DND-41 (cell line): ENCODE measurements around the gene LRRC8D.

Experiments used
- ATAC-seq: fragments of 200-7000 bp; cut with Tn5 transposase; 3 replicates; pipeline ENCODE4 v1.9.1; 2021; ENCODE audit warnings: low read depth; ENCODE audit not compliant: insufficient read depth
- DNase-seq: peaks from one replicate; pipeline ENCODE4 v3.0.0-alpha.2; 2020
- H2AFZ ChIP-seq: 2 replicates; pipeline ENCODE4 v1.6.0; 2012; ENCODE audit warnings: low read depth, low read length
- H3K27ac ChIP-seq: 2 replicates; pipeline ENCODE4 v1.5.1; 2012; ENCODE audit warnings: low read length, inconsistent platforms
- H3K27me3 ChIP-seq: fragments of 200-600 bp; sonication (generic); 2 replicates; pipeline ENCODE4 v1.6.0; 2012; ENCODE audit warnings: low read length, mild to moderate bottlenecking, inconsistent platforms; ENCODE audit not compliant: insufficient read depth, poor library complexity
- H3K36me3 ChIP-seq: 2 replicates; pipeline ENCODE4 v1.5.1; 2012; ENCODE audit warnings: low read length, inconsistent platforms; ENCODE audit not compliant: insufficient read depth
- H3K4me1 ChIP-seq: 2 replicates; pipeline ENCODE4 v1.5.1; 2012; ENCODE audit warnings: mild to moderate bottlenecking, low read length; ENCODE audit not compliant: insufficient read depth
- H3K4me2 ChIP-seq: 2 replicates; pipeline ENCODE4 v1.6.0; 2012; ENCODE audit warnings: mild to moderate bottlenecking, moderate library complexity, low read length, inconsistent platforms; ENCODE audit not compliant: insufficient read depth
- H3K4me3 ChIP-seq, 2 experiments: fragments of 200-600 bp in 1 of 2; shearing (Covaris generic) in 1 of 2; 2 replicates each; pipeline ENCODE4 v1.5.1; 2012 to 2016; ENCODE audit warnings: inconsistent platforms in 2 of 2, low read length in 2 of 2, mild to moderate bottlenecking in 2 of 2, low read depth in 1 of 2, moderate library complexity in 1 of 2
- H3K79me2 ChIP-seq: 2 replicates; pipeline ENCODE4 v1.6.0; 2012; ENCODE audit warnings: low read length, inconsistent platforms; ENCODE audit not compliant: insufficient read depth
- H3K9ac ChIP-seq: 2 replicates; pipeline ENCODE4 v1.6.0; 2012; ENCODE audit warnings: low read depth, mild to moderate bottlenecking, inconsistent platforms, low read length, moderate library complexity
- H3K9me3 ChIP-seq: 2 replicates; pipeline ENCODE4 v1.5.1; 2012; ENCODE audit warnings: low read length, moderate library complexity, mild to moderate bottlenecking, inconsistent platforms; ENCODE audit not compliant: insufficient read depth, severe bottlenecking
- H4K20me1 ChIP-seq: 2 replicates; pipeline ENCODE4 v1.6.0; 2012; ENCODE audit warnings: low read length; ENCODE audit not compliant: insufficient read depth
- EZH2 ChIP-seq: IDR thresholded peaks from 3 replicates; pipeline ENCODE4 v1.6.1; 2012; ENCODE audit warnings: borderline replicate concordance, low read depth, mild to moderate bottlenecking, moderate library complexity, low read length, inconsistent platforms; ENCODE audit not compliant: severe bottlenecking
- TF ChIP-seq, protein P1 (sequence below): IDR thresholded peaks from 2 replicates; pipeline ENCODE4 v1.5.1; 2012; ENCODE audit warnings: borderline replicate concordance, low read length, moderate library complexity, mild to moderate bottlenecking; ENCODE audit not compliant: poor library complexity, severe bottlenecking; ENCODE audit errors: extremely low read depth

Gene LRRC8D

GRCh38 chr1:89948722-89949345 lies 128.0 kb downstream of the LRRC8D start:
- H3K9me3 ChIP-seq: no peaks in the 10 kb centered on the region
- H3K36me3 ChIP-seq: no peaks in the 10 kb centered on the region
- TF ChIP-seq EZH2: no peak
- TF ChIP-seq, protein P1, sequence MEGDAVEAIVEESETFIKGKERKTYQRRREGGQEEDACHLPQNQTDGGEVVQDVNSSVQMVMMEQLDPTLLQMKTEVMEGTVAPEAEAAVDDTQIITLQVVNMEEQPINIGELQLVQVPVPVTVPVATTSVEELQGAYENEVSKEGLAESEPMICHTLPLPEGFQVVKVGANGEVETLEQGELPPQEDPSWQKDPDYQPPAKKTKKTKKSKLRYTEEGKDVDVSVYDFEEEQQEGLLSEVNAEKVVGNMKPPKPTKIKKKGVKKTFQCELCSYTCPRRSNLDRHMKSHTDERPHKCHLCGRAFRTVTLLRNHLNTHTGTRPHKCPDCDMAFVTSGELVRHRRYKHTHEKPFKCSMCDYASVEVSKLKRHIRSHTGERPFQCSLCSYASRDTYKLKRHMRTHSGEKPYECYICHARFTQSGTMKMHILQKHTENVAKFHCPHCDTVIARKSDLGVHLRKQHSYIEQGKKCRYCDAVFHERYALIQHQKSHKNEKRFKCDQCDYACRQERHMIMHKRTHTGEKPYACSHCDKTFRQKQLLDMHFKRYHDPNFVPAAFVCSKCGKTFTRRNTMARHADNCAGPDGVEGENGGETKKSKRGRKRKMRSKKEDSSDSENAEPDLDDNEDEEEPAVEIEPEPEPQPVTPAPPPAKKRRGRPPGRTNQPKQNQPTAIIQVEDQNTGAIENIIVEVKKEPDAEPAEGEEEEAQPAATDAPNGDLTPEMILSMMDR: no peak
- no peak overlapping the region for H3K4me3 ChIP-seq
- no peaks in the 10 kb centered on the region for H3K27me3 ChIP-seq
- no peaks in the 10 kb centered on the region for H4K20me1 ChIP-seq
- H3K4me2 ChIP-seq: no peak overlapping the region
- no peak for DNase-seq
- no peak for ATAC-seq
- H3K9ac ChIP-seq: no peak overlapping the region
- no peaks in the 10 kb centered on the region for H3K79me2 ChIP-seq
- no peak overlapping the region for H2AFZ ChIP-seq
- H3K27ac ChIP-seq: no peak overlapping the region
- H3K4me1 ChIP-seq: peaks cover 16% of the 10 kb centered on the region

GRCh38 chr1:89949991-89950624 lies 129.3 kb downstream of the LRRC8D start:
- ATAC-seq: no peak
- Histone ChIP-seq H3K9ac (no peak overlapping the region), H3K79me2 (no peaks in the 10 kb centered on the region), H3K4me2 (no peak overlapping the region), H2AFZ (no peak overlapping the region), H3K4me1 (peaks cover 26% of the 10 kb centered on the region), H3K9me3 (no peaks in the 10 kb centered on the region), H4K20me1 (no peaks in the 10 kb centered on the region), H3K36me3 (no peaks in the 10 kb centered on the region), H3K27ac (no peak overlapping the region), H3K4me3 (no peak overlapping the region), H3K27me3 (no peaks in the 10 kb centered on the region)
- TF ChIP-seq, protein P1: no peak
- TF ChIP-seq EZH2: no peak
- no peak for DNase-seq

DNA sequence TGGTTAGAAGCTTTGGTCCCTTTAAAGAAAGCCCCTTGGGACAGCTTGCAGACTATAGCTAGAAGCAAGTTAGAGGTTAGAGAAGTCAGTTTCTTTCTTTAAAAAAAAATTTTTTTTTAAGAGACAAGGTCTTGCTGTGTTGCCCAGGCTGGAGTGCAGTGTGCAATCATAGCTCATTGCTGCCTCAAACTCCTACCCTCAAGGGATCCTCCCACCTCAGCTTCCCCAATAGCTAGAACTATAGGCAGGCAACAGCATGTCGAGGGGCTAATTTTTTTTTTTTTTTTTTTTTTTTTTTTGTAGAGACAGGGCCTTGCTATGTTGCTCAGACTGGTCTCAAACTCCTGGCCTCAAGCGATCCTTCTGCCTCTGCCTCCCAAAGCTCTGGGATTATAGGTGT lies 129.9 kb downstream of the LRRC8D start:
- no peaks in the 10 kb centered on the region for H3K9me3 ChIP-seq
- no peaks in the 10 kb centered on the region for H4K20me1 ChIP-seq
- no peaks in the 10 kb centered on the region for H3K79me2 ChIP-seq
- H3K36me3 ChIP-seq: no peaks in the 10 kb centered on the region
- DNase-seq (no peak), ATAC-seq (no peak)
- no peak overlapping the region for H3K4me3 ChIP-seq
- no peak overlapping the region for H2AFZ ChIP-seq
- H3K4me2 ChIP-seq: no peak overlapping the region
- H3K27me3 ChIP-seq: no peaks in the 10 kb centered on the region
- no peak overlapping the region for H3K27ac ChIP-seq
- H3K9ac ChIP-seq: no peak overlapping the region
- peaks cover 26% of the 10 kb centered on the region for H3K4me1 ChIP-seq
- TF ChIP-seq, protein P1: no peak
- TF ChIP-seq EZH2: no peak
